Heart left ventricle (tissue), 16 donors: Measurements from ENCODE around the gene MEOX2. TPM values are rescaled to one million over a fixed set of nuclear protein-coding genes. Genes with fewer than 3 reads are reported as not detected.

Source experiments
- ATAC-seq, 4 donors: fragments of 200-7000 bp; cut with Tn5 transposase; one replicate each; pipeline ENCODE4 v1.9.1; 2020 to 2022; ENCODE audit warnings: moderate library complexity in 4 of 4, mild to moderate bottlenecking in 3 of 4, moderate number of reproducible peaks in 1 of 4
- DNase-seq, 5 donors: peaks; one replicate each; pipeline ENCODE4 v3.0.0-alpha.2; 2020
- H3K27ac ChIP-seq, 12 donors: fragments of 200-600 bp; sonication (generic) in 4 of 12; one replicate each; pipeline versions ENCODE4 v1.5.0 to v1.8.0; 2016 to 2022; ENCODE audit warnings: mild to moderate bottlenecking in 2 of 12
- H3K27me3 ChIP-seq, 9 donors: fragments of 200-600 bp; sonication (generic) in 2 of 9; one replicate each; pipeline versions ENCODE4 v1.5.1 to v1.8.0; 2016 to 2022; ENCODE audit warnings: mild to moderate bottlenecking in 3 of 9
- H3K36me3 ChIP-seq, 9 donors: fragments of 200-600 bp; sonication (generic) in 2 of 9; one replicate each; pipeline versions ENCODE4 v1.5.0 to v1.8.0; 2018 to 2022; ENCODE audit warnings: mild to moderate bottlenecking in 2 of 9
- H3K4me1 ChIP-seq, 12 donors: fragments of 200-600 bp; sonication (generic) in 4 of 12; one replicate each; pipeline versions ENCODE4 v1.5.0 to v1.8.0; 2016 to 2022; ENCODE audit warnings: mild to moderate bottlenecking in 3 of 12
- H3K4me3 ChIP-seq, 12 donors: fragments of 200-600 bp; sonication (generic) in 4 of 12; one replicate each; pipeline versions ENCODE4 v1.5.0 to v1.8.0; 2017 to 2022; ENCODE audit warnings: mild to moderate bottlenecking in 9 of 12, moderate library complexity in 4 of 12
- H3K9me3 ChIP-seq, 12 donors: fragments of 200-600 bp; sonication (generic) in 4 of 12; one replicate each; pipeline versions ENCODE4 v1.5.0 to v1.8.0; 2016 to 2022; ENCODE audit warnings: mild to moderate bottlenecking in 1 of 12
- CTCF ChIP-seq, 12 donors: fragments of 200-600 bp; sonication (generic) in 4 of 12; IDR thresholded peaks; one replicate each; pipeline versions ENCODE4 v1.5.0 to v1.8.0; 2018 to 2022; ENCODE audit warnings: antibody characterized with exemption in 12 of 12, mild to moderate bottlenecking in 5 of 12
- POLR2A ChIP-seq, 2 donors: fragments of 450-650 bp; IDR thresholded peaks; one replicate each; pipeline ENCODE4 v1.6.1; 2017; ENCODE audit warnings: antibody characterized with exemption in 2 of 2, mild to moderate bottlenecking in 2 of 2, moderate library complexity in 2 of 2
- WGBS, 4 donors: extraction: QIAGEN DNeasy Blood & Tissue Kit in 2 of 4; methylation state at CpG; one replicate each; pipeline versions ENCODE4 v1.1.5 to v1.1.7; 2013 to 2018; 5-methylcytosine and 5-hydroxymethylcytosine counted together
- intact Hi-C, 10 donors: fragments of 100-400 bp; cut with DNase I; formaldehyde crosslinking; loops; one replicate each; pipeline versions ENCODE4 v1.11.1 to v1.14.2; 2022
- polyA plus RNA-seq, 2 donors: library from polyadenylated mRNA; stranded (reverse); fragments of 200-250 nt; gene quantifications; one replicate each; pipeline ENCODE4 v1.2.3, GENCODE V29; 2013
- total RNA-seq, 9 donors: library from RNA; depleted of rRNA in 2 of 9; stranded (reverse); fragments of >200 nt in 2 of 9; fragmentation: NEBNext Ultra II Directional in 3 of 9; extraction: Animal tissue kit (Norgen Biotek cat#: 25700) in 3 of 9; gene quantifications; one replicate each; pipeline versions ENCODE4 v1.1.0 to v1.2.4, GENCODE V29; 2016 to 2023
- donor health status: ischemic (EF 13 %, LVEDD 7.1; RV severe dilation, severe dysfunction).
- donor health status: healthy with polysubstance abuse.
- donor health status: DM: no; HTN: yes; CAD: no.
- donor health status: DM: no; HTN: no; CAD: no.
- donor health status: ischemic (EF 25% LVEDD 6.9; RV normal size, moderate dysfunction).
- donor health status: ischemic (EF 25% LVEDD 5.7; RV mildly dilated, moderate dysfunction).
- donor health status: healthy.
- donor health status: DM: yes; HTN: yes; CAD: no.
- donor health status: ischemic (EF 35%, LVEDD 5.7; RV mildly dilated, moderate dysfunction).
- donor health status: nonischemic (EF 11% LVEDD 7.7; RV severe dilation, severe dysfunction).
- donor health status: DM: yes; HTN: yes; CAD: no.
- donor health status: PGD.
- donor health status: ischemic (EF 29% LVEDD 5.4; RV normal size, mild dysfunction).
- donor health status: nonischemic (EF 23%, LVEDD 6.1; RV moderate dilation, normal function).

The MEOX2 gene
- total and polyA plus RNA-seq, 11 donors: 5.0 to 17.1 (median 10.5) TPM

DNA sequence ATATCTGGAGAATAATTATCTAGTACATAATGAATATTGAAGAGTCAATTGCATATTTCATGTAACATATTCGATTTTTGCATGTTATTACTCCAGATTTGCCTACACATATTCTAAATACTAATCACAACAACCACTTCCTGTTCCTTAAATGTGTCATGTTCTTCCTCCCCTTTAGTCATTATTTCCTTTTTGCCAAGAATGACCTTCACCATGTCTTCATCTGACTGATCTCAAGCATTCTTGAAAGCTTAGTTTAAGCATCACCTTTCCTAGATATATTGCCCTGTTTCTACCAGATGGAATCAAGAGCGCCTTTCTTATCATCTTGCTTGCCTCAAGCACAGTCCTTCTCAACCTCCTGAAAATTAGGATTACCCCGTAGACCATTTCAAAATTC is 23.5 kb upstream of the MEOX2 start:
- 83 to 87% (median 86%) methylated on average over 3 of the region's 3 CpGs for WGBS, 4 donors
- ATAC-seq: no peak
- intact Hi-C loops: loop anchor here in 1 of 10 donors (10.0 kb wide), 1 partner anchor 385 kb away; no protein-coding TSS in a partner anchor
- H3K9me3 ChIP-seq: peaks cover 0 to 5% (median 0%) of the 10 kb centered on the region in 12 donors
- DNase-seq: no peak
- TF ChIP-seq POLR2A (IDR thresholded peaks at IDR 0.05) (no peak), CTCF (IDR thresholded peaks at IDR 0.05) (no peak)
- H3K27me3 ChIP-seq: no peaks in the 10 kb centered on the region
- no peak overlapping the region for H3K27ac ChIP-seq
- H3K36me3 ChIP-seq: no peaks in the 10 kb centered on the region
- H3K4me1 ChIP-seq: no peaks in the 10 kb centered on the region
- no peak overlapping the region for H3K4me3 ChIP-seq

- intact Hi-C loops: no loop called here
- ATAC-seq: no peak
- Histone ChIP-seq H3K27ac (no peak overlapping the region), H3K36me3 (no peaks in the 10 kb centered on the region), H3K4me3 (no peak overlapping the region), H3K27me3 (no peaks in the 10 kb centered on the region), H3K4me1 (no peaks in the 10 kb centered on the region), H3K9me3 (no peaks in the 10 kb centered on the region)
- WGBS, 4 donors: 40 to 91% (median 81%) methylated on average over 1 of the region's 1 CpG
- DNase-seq: no peak
- TF ChIP-seq CTCF (IDR thresholded peaks at IDR 0.05) (no peak), POLR2A (IDR thresholded peaks at IDR 0.05) (no peak)
Observed at GRCh38 chr7:15707570-15707969, 21.1 kb upstream of the MEOX2 start.

DNA sequence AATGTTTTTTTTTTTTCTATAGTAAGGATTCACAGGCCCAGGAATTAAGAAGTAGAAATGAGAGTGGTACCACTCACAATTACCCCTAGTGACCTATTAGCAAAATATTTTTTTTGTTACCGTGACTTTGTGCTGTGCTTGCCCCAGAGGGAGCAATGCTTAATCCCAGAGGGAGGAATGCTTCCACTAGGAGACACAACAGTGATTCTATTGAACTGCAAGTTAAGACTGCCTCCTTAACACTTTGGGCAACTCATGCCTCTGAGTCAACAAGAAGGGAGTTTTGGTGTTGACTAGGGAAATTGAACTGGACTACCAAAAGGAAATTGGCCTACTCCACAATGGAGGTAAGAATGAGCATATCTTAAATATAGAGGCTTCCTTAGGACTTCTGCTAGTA is 17.2 kb upstream of the MEOX2 start:
- H3K27me3 ChIP-seq: no peaks in the 10 kb centered on the region
- no peak for ATAC-seq
- WGBS, 4 donors: 80 to 89% (median 85%) methylated on average over 1 of the region's 1 CpG
- no peaks in the 10 kb centered on the region for H3K4me1 ChIP-seq
- no peaks in the 10 kb centered on the region for H3K9me3 ChIP-seq
- DNase-seq: no peak
- TF ChIP-seq POLR2A (IDR thresholded peaks at IDR 0.05) (no peak), CTCF (IDR thresholded peaks at IDR 0.05) (no peak)
- no peaks in the 10 kb centered on the region for H3K36me3 ChIP-seq
- no peak overlapping the region for H3K27ac ChIP-seq
- intact Hi-C loops: no loop called here
- no peak overlapping the region for H3K4me3 ChIP-seq

- Histone ChIP-seq H3K27ac (peak overlapping the region in 6 of 12 donors; percentile 5 to 33 (median 16)), H3K4me1 (peaks cover 0 to 17% (median 0%) of the 10 kb centered on the region in 12 donors), H3K36me3 (peaks cover 0 to 9% (median 0%) of the 10 kb centered on the region in 9 donors), H3K4me3 (peak overlapping the region in 1 of 12 donors; percentile 9), H3K27me3 (peaks cover 0 to 8% (median 0%) of the 10 kb centered on the region in 9 donors), H3K9me3 (no peaks in the 10 kb centered on the region)
- no peak for ATAC-seq
- WGBS, 4 donors: 80 to 88% (median 82%) methylated on average over 5 of the region's 5 CpGs
- intact Hi-C loops: no loop called here
- no peak for TF ChIP-seq CTCF (IDR thresholded peaks at IDR 0.05)
- no peak for TF ChIP-seq POLR2A (IDR thresholded peaks at IDR 0.05)
- DNase-seq: no peak
Observed at GRCh38 chr7:15692501-15693020, 6.1 kb upstream of the MEOX2 start.
